Measurements from ENCODE around the gene COL10A1. TPM values are rescaled to one million over a fixed set of nuclear protein-coding genes. Genes with fewer than 3 reads are reported as not detected.

Gene COL10A1
- polyA plus RNA-seq, 1 donor (not counting 4 experiments of a cell fraction or from before 2014, with no cell fraction given) = not detected

DNA sequence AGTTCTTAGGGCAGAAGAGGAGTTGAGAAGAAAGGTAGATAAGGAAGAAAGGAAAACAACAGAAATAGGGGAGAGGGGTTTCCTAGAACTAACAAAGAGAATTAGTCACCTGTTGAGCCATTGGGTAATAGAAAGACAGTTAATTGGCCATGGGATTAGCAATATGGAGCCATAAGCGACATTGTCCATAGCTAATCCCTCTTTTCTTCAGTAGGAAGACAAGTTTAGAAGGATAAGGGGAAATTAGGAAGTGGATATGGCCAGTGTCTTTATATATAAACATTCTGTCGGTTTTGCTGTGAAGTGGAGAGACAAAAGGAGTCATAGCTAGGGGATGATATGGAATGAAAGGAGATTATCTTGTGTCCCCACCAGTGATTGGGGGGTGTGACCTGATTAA lies 43.9 kb upstream of the COL10A1 start:
- Histone ChIP-seq H4K20me1 (ENCODE audit: control insufficient read depth, extremely low read depth, insufficient read depth, low read length) (no peaks in the 10 kb centered on the region), H3K9ac (ENCODE audit: control insufficient read depth, extremely low read depth, insufficient read depth, low read length) (no peak overlapping the region), H3K9me3 (ENCODE audit: control insufficient read depth, low read depth, low read length) (no peaks in the 10 kb centered on the region), H3K4me3 (ENCODE audit: control insufficient read depth in 2 of 3, extremely low read depth in 1 of 3, insufficient read depth in 2 of 3, low read depth in 1 of 3, low read length in 3 of 3) (no peak overlapping the region), H3K36me3 (ENCODE audit: control insufficient read depth in 2 of 2, extremely low read depth in 1 of 2, insufficient read depth in 2 of 2, low read length in 2 of 2) (no peaks in the 10 kb centered on the region), H2AFZ (ENCODE audit: control insufficient read depth, low read length) (no peak overlapping the region), H3K27ac (ENCODE audit: control insufficient read depth, insufficient read depth, low read length) (no peak overlapping the region), H3K27me3 (ENCODE audit: control insufficient read depth, extremely low read depth, insufficient read depth, low read length) (no peaks in the 10 kb centered on the region), H3K79me2 (ENCODE audit: control insufficient read depth, insufficient read depth, low read length) (no peaks in the 10 kb centered on the region), H3K9me1 (ENCODE audit: control insufficient read depth, extremely low read depth, insufficient read depth, low read length) (peaks cover 2% of the 10 kb centered on the region), H3K4me1 (ENCODE audit: control insufficient read depth, extremely low read depth, insufficient read depth, low read length) (no peaks in the 10 kb centered on the region), H3K4me2 (ENCODE audit: control insufficient read depth, extremely low read depth, insufficient read depth, low read depth, low read length) (no peak overlapping the region)
- DNase-seq (ENCODE audit: low read depth, low spot score) (no peak), FAIRE-seq (no peak)
- TF ChIP-seq EZH2 (IDR thresholded peaks at IDR 0.05; ENCODE audit: low read length) = no peak
- TF ChIP-seq, protein P1, sequence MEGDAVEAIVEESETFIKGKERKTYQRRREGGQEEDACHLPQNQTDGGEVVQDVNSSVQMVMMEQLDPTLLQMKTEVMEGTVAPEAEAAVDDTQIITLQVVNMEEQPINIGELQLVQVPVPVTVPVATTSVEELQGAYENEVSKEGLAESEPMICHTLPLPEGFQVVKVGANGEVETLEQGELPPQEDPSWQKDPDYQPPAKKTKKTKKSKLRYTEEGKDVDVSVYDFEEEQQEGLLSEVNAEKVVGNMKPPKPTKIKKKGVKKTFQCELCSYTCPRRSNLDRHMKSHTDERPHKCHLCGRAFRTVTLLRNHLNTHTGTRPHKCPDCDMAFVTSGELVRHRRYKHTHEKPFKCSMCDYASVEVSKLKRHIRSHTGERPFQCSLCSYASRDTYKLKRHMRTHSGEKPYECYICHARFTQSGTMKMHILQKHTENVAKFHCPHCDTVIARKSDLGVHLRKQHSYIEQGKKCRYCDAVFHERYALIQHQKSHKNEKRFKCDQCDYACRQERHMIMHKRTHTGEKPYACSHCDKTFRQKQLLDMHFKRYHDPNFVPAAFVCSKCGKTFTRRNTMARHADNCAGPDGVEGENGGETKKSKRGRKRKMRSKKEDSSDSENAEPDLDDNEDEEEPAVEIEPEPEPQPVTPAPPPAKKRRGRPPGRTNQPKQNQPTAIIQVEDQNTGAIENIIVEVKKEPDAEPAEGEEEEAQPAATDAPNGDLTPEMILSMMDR (optimal IDR thresholded peaks at IDR 0.05 in 1 of 3, IDR thresholded peaks at IDR 0.05 in 1 of 3, conservative IDR thresholded peaks at IDR 0.05 in 1 of 3; ENCODE audit: extremely low read depth in 1 of 3, insufficient read depth in 2 of 3, low read length in 3 of 3) = no peak
- dilution Hi-C loops (cut with MboI; ENCODE audit: extremely low pct_ligation_motif_present, low sequenced_read_pairs) = no loop called here

DNA sequence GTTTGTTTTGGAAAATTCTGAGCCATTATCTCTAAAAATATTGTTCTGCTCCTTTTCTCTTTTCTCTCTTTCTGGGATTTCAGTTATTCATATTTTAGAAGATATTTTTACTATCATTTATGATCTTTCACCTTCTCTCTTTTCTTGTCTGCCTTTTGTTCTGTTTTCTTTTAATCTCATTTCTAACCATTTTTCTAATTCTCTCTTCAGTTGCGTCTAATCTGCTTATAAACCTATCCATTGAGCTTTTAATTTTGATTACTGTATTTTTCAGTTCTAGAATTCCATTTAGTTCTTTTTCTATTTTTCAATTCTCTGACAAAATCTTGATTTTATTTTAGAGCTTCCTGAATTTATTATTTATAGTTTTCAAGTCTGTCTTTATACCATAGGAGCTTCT lies 42.2 kb upstream of the COL10A1 start:
- FAIRE-seq (no peak), DNase-seq (ENCODE audit: low read depth, low spot score) (no peak)
- Histone ChIP-seq H3K79me2 (ENCODE audit: control insufficient read depth, insufficient read depth, low read length) (no peaks in the 10 kb centered on the region), H3K4me3 (ENCODE audit: control insufficient read depth in 2 of 3, extremely low read depth in 1 of 3, insufficient read depth in 2 of 3, low read depth in 1 of 3, low read length in 3 of 3) (no peak overlapping the region), H3K9me3 (ENCODE audit: control insufficient read depth, low read depth, low read length) (no peaks in the 10 kb centered on the region), H3K4me1 (ENCODE audit: control insufficient read depth, extremely low read depth, insufficient read depth, low read length) (no peaks in the 10 kb centered on the region), H3K9me1 (ENCODE audit: control insufficient read depth, extremely low read depth, insufficient read depth, low read length) (peaks cover 2% of the 10 kb centered on the region), H3K36me3 (ENCODE audit: control insufficient read depth in 2 of 2, extremely low read depth in 1 of 2, insufficient read depth in 2 of 2, low read length in 2 of 2) (no peaks in the 10 kb centered on the region), H3K27me3 (ENCODE audit: control insufficient read depth, extremely low read depth, insufficient read depth, low read length) (no peaks in the 10 kb centered on the region), H2AFZ (ENCODE audit: control insufficient read depth, low read length) (no peak overlapping the region), H3K4me2 (ENCODE audit: control insufficient read depth, extremely low read depth, insufficient read depth, low read depth, low read length) (no peak overlapping the region), H4K20me1 (ENCODE audit: control insufficient read depth, extremely low read depth, insufficient read depth, low read length) (no peaks in the 10 kb centered on the region), H3K9ac (ENCODE audit: control insufficient read depth, extremely low read depth, insufficient read depth, low read length) (no peak overlapping the region), H3K27ac (ENCODE audit: control insufficient read depth, insufficient read depth, low read length) (no peak overlapping the region)
- dilution Hi-C loops (cut with MboI; ENCODE audit: extremely low pct_ligation_motif_present, low sequenced_read_pairs) = no loop called here
- TF ChIP-seq, protein P1 (optimal IDR thresholded peaks at IDR 0.05 in 1 of 3, IDR thresholded peaks at IDR 0.05 in 1 of 3, conservative IDR thresholded peaks at IDR 0.05 in 1 of 3; ENCODE audit: extremely low read depth in 1 of 3, insufficient read depth in 2 of 3, low read length in 3 of 3) = no peak
- no peak for TF ChIP-seq EZH2 (IDR thresholded peaks at IDR 0.05; ENCODE audit: low read length)
